Gastroesophageal sphincter (tissue), 3 donors: ENCODE results near the gene XPA.

ENCODE experiments used
- CTCF ChIP-seq, 4 experiments: fragments of 200-600 bp in 2 of 4; fragments of 450-650 bp in 2 of 4; sonication (generic) in 1 of 4; IDR thresholded peaks; one replicate each; pipeline ENCODE4 v1.5.1; 2017 to 2019; ENCODE audit warnings: antibody characterized with exemption in 4 of 4, mild to moderate bottlenecking in 2 of 4, moderate library complexity in 2 of 4
- POLR2A ChIP-seq, 2 donors: fragments of 450-650 bp; IDR thresholded peaks; one replicate each; pipeline ENCODE4 v1.6.1; 2017; ENCODE audit warnings: antibody characterized with exemption in 2 of 2, mild to moderate bottlenecking in 2 of 2, moderate library complexity in 1 of 2

- no peak for TF ChIP-seq CTCF (IDR thresholded peaks at IDR 0.05)
- TF ChIP-seq POLR2A (IDR thresholded peaks at IDR 0.05) = no peak
These were observed 45.5 kb downstream of the XPA start for GRCh38 chr9:97651646-97652045.
